HepG2 (cell line): ENCODE data around the gene GPR89B. TPM values are rescaled to one million over a fixed set of nuclear protein-coding genes. Genes with fewer than 3 reads are reported as not detected.

Experiments
- polyA plus RNA-seq, 8 experiments: library from polyadenylated mRNA; depleted of rRNA in 3 of 8; stranded (reverse) in 7 of 8; unstranded in 1 of 8; fragments of >200 nt; fragmentation: Illumina TruSeq in 4 of 8; extraction: Trizol in 4 of 8; gene quantifications; 2 replicates each; pipeline versions ENCODE4 v1.2.1 to v1.2.3, GENCODE V29; 2011 to 2016; ENCODE audit warnings: low read depth in 4 of 8, missing spikeins in 1 of 8, mixed read lengths in 1 of 8; ENCODE audit not compliant: insufficient read depth in 1 of 8
- small RNA-seq, 3 experiments: library from RNA; depleted of rRNA; stranded (forward); fragments of <200 nt; gene quantifications; one replicate each; pipeline ENCODE3, GENCODE V24; 2012; ENCODE audit warnings: low read depth in 2 of 3, low replicate concordance in 1 of 3; ENCODE audit not compliant: insufficient read length in 3 of 3, insufficient read depth in 2 of 3
- total RNA-seq, 5 experiments: library from RNA; depleted of rRNA; stranded (reverse); fragments of >200 nt; fragmentation: Illumina TruSeq; extraction: Trizol; gene quantifications; 2 replicates each; pipeline ENCODE4 v1.2.3, GENCODE V29; 2016; ENCODE audit warnings: low read depth in 1 of 5

The GPR89B gene
- total and polyA plus RNA-seq, 2 of the 13 experiments (the other 11 are each of a cell fraction or from before 2014, with no cell fraction given), result 12.2 to 20.1 TPM

Small RNA genes within 50 kb of the gene (small RNA-seq; reads per million reads assigned to genes)
- 0 reads per million in 3 experiments for gene RNU1-129P
- gene RNVU1-7, result 0.65 to 39.6 (median 5.7) reads per million in 3 experiments

Other genes with a start within 250 kb of the GPR89B start
- gene GJA5, start 167.8 kb upstream of the GPR89B start, total RNA-seq (2016; rRNA removed; fragmentation: Illumina TruSeq; extraction: Trizol), result not detected in 2 replicates
- gene GJA5, start 167.8 kb upstream of the GPR89B start, polyA plus RNA-seq (2011; rRNA removed), result not detected in 2 replicates
- gene GJA8, start 25.6 kb upstream of the GPR89B start, total RNA-seq (2016; rRNA removed; fragmentation: Illumina TruSeq; extraction: Trizol), result not detected in 2 replicates
- gene GJA8, start 25.6 kb upstream of the GPR89B start, polyA plus RNA-seq (2011; rRNA removed), result not detected in 2 replicates
- gene NBPF11, start 223.9 kb downstream of the GPR89B start, total RNA-seq (2016; rRNA removed; fragmentation: Illumina TruSeq; extraction: Trizol), result 3.9 and 5.0 TPM in 2 replicates
- 8.1 and 8.2 TPM in 2 replicates for gene NBPF11, start 223.9 kb downstream of the GPR89B start, polyA plus RNA-seq (2011; rRNA removed)